Lung (tissue), 12 donors: ENCODE data around the gene ARFIP1. TPM values are rescaled to one million over a fixed set of nuclear protein-coding genes. Genes with fewer than 3 reads are reported as not detected.

Source experiments
- ATAC-seq: fragments of 200-7000 bp; cut with Tn5 transposase; one replicate; pipeline ENCODE4 v1.9.1; 2020; ENCODE audit warnings: moderate number of reproducible peaks; ENCODE audit not compliant: insufficient read depth, low FRiP score
- DNase-seq, 3 donors: peaks; one replicate each; pipeline ENCODE4 v3.0.0-alpha.2; 2013 to 2017
- H3K27ac ChIP-seq, 2 donors: one replicate each; pipeline ENCODE4 v1.5.1; 2013; ENCODE audit warnings: mild to moderate bottlenecking in 2 of 2, moderate library complexity in 2 of 2, control low read depth in 1 of 2, inconsistent platforms in 1 of 2, low read depth in 1 of 2, low read length in 1 of 2
- H3K27me3 ChIP-seq, 3 donors: one replicate each; pipeline ENCODE4 v1.5.1; 2013; ENCODE audit warnings: low read length in 2 of 3; ENCODE audit not compliant: control insufficient read depth in 3 of 3, insufficient read depth in 3 of 3
- H3K36me3 ChIP-seq, 4 donors: one replicate each; pipeline ENCODE4 v1.5.1; 2013; ENCODE audit warnings: low read length in 4 of 4, mild to moderate bottlenecking in 1 of 4, moderate library complexity in 1 of 4; ENCODE audit not compliant: control insufficient read depth in 4 of 4, insufficient read depth in 4 of 4
- H3K4me1 ChIP-seq, 5 donors: one replicate each; pipeline ENCODE4 v1.5.1; 2013; ENCODE audit warnings: low read length in 5 of 5, mild to moderate bottlenecking in 2 of 5, moderate library complexity in 1 of 5; ENCODE audit not compliant: control insufficient read depth in 5 of 5, insufficient read depth in 5 of 5
- H3K4me3 ChIP-seq: one replicate; pipeline ENCODE4 v1.5.1; 2013; ENCODE audit warnings: mild to moderate bottlenecking, control low read depth, moderate library complexity
- H3K9ac ChIP-seq, 2 donors: one replicate each; pipeline ENCODE4 v1.5.1; 2013; ENCODE audit warnings: low read length in 2 of 2, control low read depth in 1 of 2; ENCODE audit not compliant: insufficient read depth in 1 of 2
- H3K9me3 ChIP-seq, 4 donors: one replicate each; pipeline ENCODE4 v1.5.1; 2013; ENCODE audit warnings: low read length in 3 of 4, mild to moderate bottlenecking in 1 of 4, moderate library complexity in 1 of 4; ENCODE audit not compliant: control insufficient read depth in 4 of 4, insufficient read depth in 3 of 4
- WGBS, 2 donors: extraction: QIAGEN DNeasy Blood & Tissue Kit; methylation state at CpG; one replicate each; pipeline ENCODE4 v1.1.7; 2013; 5-methylcytosine and 5-hydroxymethylcytosine counted together
- polyA plus RNA-seq, 2 donors: library from polyadenylated mRNA; stranded (reverse); fragments of 200-250 nt; gene quantifications; one replicate each; pipeline ENCODE4 v1.2.1, GENCODE V29; 2013
- total RNA-seq, 2 donors: library from RNA; depleted of rRNA in 1 of 2; stranded (reverse); fragments of >200 nt in 1 of 2; gene quantifications; one replicate each; pipeline ENCODE4 v1.2.1, GENCODE V29; 2014 to 2021
- TF ChIP-seq, protein P1 (sequence below): IDR thresholded peaks from 2 replicates; pipeline ENCODE4 v1.5.1; 2012; ENCODE audit warnings: mild to moderate bottlenecking; ENCODE audit errors: control extremely low read depth, extremely low read depth
- donor health status: control.
- donor health status: control.
- donor health status: Bipolar disorder and iron deficiency.
- donor health status: healthy.
- donor health status: DM: yes; HTN: yes; CAD: no.

Gene ARFIP1
- total and polyA plus RNA-seq, 4 donors, result 20.9 to 65.8 (median 25.1) TPM

DNA sequence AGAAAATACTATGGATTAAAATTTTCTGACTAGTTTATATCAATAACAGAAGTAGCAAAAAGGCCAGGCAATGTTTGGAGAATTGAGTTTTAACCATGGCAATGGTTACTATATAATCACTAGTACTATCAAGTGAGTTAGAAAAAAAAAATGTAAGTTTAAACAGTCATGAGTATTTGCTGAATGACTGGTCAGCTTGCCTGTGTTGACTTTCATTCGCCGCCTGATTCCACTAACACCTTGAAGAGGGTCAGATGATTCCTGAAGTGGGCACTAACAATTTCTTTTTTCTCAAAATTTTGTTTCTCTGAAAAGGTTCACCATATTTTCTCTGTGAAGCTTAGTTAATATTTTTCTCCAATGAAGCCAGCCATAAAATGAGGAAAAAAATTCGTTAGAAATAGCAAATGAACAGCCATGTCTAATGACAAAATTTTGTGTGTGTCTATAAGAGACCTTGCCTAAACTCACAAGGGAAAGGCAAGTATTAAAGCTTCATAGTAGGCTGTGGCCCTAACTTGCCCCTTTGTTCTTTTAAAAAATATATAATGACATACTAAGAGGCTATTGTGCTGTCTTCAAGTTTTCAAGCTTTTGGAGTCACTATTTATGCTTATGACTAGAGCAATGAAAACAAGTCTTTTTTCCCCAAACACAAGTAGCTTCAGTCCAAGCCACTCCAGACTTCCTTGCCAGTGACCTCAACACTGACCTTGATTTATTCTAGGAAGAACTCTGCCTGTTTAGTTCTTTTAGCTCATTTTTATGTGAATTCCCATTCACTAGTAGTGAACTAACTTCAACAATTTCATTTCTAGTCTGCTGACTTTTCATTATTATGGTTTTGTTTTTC, 138.0 kb downstream of the ARFIP1 start:
- Histone ChIP-seq H3K27me3 (no peaks in the 10 kb centered on the region), H3K4me1 (no peaks in the 10 kb centered on the region), H3K27ac (no peak overlapping the region), H3K9ac (no peak overlapping the region), H3K36me3 (no peaks in the 10 kb centered on the region), H3K9me3 (peaks cover 0 to 3% (median 0%) of the 10 kb centered on the region in 4 donors), H3K4me3 (no peak overlapping the region)
- WGBS, 2 donors, result 69 to 89% methylated on average over 3 of the region's 3 CpGs
- DNase-seq (peak in 2 of 3 donors; percentile 21 to 62), ATAC-seq (peak; percentile 53)
- TF ChIP-seq, protein P1, sequence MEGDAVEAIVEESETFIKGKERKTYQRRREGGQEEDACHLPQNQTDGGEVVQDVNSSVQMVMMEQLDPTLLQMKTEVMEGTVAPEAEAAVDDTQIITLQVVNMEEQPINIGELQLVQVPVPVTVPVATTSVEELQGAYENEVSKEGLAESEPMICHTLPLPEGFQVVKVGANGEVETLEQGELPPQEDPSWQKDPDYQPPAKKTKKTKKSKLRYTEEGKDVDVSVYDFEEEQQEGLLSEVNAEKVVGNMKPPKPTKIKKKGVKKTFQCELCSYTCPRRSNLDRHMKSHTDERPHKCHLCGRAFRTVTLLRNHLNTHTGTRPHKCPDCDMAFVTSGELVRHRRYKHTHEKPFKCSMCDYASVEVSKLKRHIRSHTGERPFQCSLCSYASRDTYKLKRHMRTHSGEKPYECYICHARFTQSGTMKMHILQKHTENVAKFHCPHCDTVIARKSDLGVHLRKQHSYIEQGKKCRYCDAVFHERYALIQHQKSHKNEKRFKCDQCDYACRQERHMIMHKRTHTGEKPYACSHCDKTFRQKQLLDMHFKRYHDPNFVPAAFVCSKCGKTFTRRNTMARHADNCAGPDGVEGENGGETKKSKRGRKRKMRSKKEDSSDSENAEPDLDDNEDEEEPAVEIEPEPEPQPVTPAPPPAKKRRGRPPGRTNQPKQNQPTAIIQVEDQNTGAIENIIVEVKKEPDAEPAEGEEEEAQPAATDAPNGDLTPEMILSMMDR, result no peak

DNA sequence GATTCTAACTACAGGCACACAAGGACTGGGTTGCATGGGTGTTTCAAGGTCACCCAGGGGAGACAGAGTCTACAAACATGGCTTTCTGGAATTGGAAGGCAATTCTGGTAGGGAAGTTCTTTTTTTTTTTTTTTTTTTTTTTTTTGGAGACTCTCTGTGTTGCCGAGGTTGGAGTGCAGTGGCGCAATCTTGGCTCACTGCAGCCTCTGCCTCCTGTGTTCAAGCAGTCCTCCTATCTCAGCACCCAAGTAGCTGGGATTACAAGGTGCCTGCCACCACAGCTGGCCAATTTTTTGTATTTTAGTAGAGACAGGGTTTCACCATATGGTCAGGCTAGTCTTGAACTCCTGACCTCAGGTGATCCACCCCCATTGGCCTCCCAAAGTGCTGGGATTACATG, 140.1 kb downstream of the ARFIP1 start:
- no peak for DNase-seq
- no peak overlapping the region for H3K9ac ChIP-seq
- no peak overlapping the region for H3K4me3 ChIP-seq
- WGBS, 2 donors, result 61 to 95% methylated on average over 2 of the region's 2 CpGs
- TF ChIP-seq, protein P1, result no peak
- ATAC-seq, result no peak
- no peaks in the 10 kb centered on the region for H3K4me1 ChIP-seq
- no peak overlapping the region for H3K27ac ChIP-seq
- H3K27me3 ChIP-seq, result no peaks in the 10 kb centered on the region
- H3K36me3 ChIP-seq, result no peaks in the 10 kb centered on the region
- peaks cover 0 to 3% (median 0%) of the 10 kb centered on the region in 4 donors for H3K9me3 ChIP-seq

DNA sequence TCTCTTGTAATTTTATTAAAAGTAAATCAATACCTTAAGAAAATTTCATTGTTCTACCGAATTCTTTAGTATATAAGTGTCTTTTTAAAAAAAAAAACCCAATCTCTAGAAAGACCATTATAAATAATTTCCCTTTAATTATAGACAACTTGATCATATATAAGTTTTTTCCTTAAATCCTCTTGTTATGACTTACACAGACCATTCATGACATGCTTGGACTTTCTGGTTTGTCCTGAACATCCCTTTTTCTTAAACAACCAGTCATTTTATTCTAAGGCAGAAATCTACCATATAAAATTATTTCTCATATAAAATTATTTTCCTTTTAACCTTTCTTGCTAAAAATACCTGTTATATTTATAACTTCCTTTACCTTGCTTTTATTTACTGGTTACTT, 141.0 kb downstream of the ARFIP1 start:
- H3K4me1 ChIP-seq, result no peaks in the 10 kb centered on the region
- no peak overlapping the region for H3K27ac ChIP-seq
- H3K9me3 ChIP-seq, result peaks cover 0 to 3% (median 0%) of the 10 kb centered on the region in 4 donors
- no peaks in the 10 kb centered on the region for H3K36me3 ChIP-seq
- DNase-seq (no peak), ATAC-seq (no peak)
- no peak overlapping the region for H3K4me3 ChIP-seq
- 65 to 68% methylated on average over 1 of the region's 1 CpG for WGBS, 2 donors
- TF ChIP-seq, protein P1, result no peak
- H3K9ac ChIP-seq, result no peak overlapping the region
- no peaks in the 10 kb centered on the region for H3K27me3 ChIP-seq
